GM23248 (cell line): ENCODE results near the gene TIMM10B. TPM values are rescaled to one million over a fixed set of nuclear protein-coding genes. Genes with fewer than 3 reads are reported as not detected.
A peak's percentile ranks its signal among the peaks of the same experiment; 100 is the strongest.

Experiments used
- DNase-seq: peaks from one replicate; pipeline ENCODE4 v3.0.0-alpha.2; 2015
- H2AFZ ChIP-seq: fragments of 200-600 bp; sonication (generic); 2 replicates; pipeline ENCODE4 v1.6.1; 2016; ENCODE audit warnings: antibody characterized with exemption
- H3F3A ChIP-seq: fragments of 200-600 bp; sonication (generic); 2 replicates; pipeline ENCODE4 v1.6.1; 2016; ENCODE audit warnings: mild to moderate bottlenecking, antibody characterized with exemption, mixed run types; ENCODE audit not compliant: insufficient read depth
- H3K27ac ChIP-seq: fragments of 200-600 bp; sonication (generic); 2 replicates; pipeline ENCODE4 v1.5.1; 2016; ENCODE audit warnings: mild to moderate bottlenecking
- H3K27me3 ChIP-seq: fragments of 200-600 bp; sonication (generic); replicated peaks from 2 replicates; pipeline ENCODE4 v1.6.1; 2016; ENCODE audit warnings: mild to moderate bottlenecking; ENCODE audit not compliant: insufficient read depth
- H3K36me3 ChIP-seq: fragments of 200-600 bp; sonication (generic); 2 replicates; pipeline ENCODE4 v1.6.1; 2016; ENCODE audit warnings: low read depth, mild to moderate bottlenecking
- H3K4me1 ChIP-seq: fragments of 200-600 bp; sonication (generic); 2 replicates; pipeline ENCODE4 v1.6.1; 2016; ENCODE audit warnings: mild to moderate bottlenecking; ENCODE audit not compliant: insufficient read depth
- H3K4me2 ChIP-seq: fragments of 200-600 bp; sonication (generic); one replicate; pipeline ENCODE4 v1.6.1; 2016; ENCODE audit warnings: mild to moderate bottlenecking; ENCODE audit not compliant: unreplicated experiment
- H3K4me3 ChIP-seq: fragments of 200-600 bp; sonication (generic); 2 replicates; pipeline ENCODE4 v1.5.1; 2016; ENCODE audit warnings: mild to moderate bottlenecking
- H3K79me2 ChIP-seq: fragments of 200-600 bp; sonication (generic); 2 replicates; pipeline ENCODE4 v1.6.1; 2016; ENCODE audit warnings: mild to moderate bottlenecking; ENCODE audit not compliant: insufficient read depth
- H3K9ac ChIP-seq: fragments of 200-600 bp; sonication (generic); 2 replicates; pipeline ENCODE4 v1.6.1; 2016; ENCODE audit warnings: mild to moderate bottlenecking
- H3K9me2 ChIP-seq: fragments of 200-600 bp; sonication (generic); 2 replicates; pipeline ENCODE4 v1.6.1; 2016; ENCODE audit warnings: mixed run types, mild to moderate bottlenecking, moderate library complexity; ENCODE audit not compliant: insufficient read depth
- H3K9me3 ChIP-seq: fragments of 200-600 bp; sonication (generic); one replicate; pipeline ENCODE4 v1.6.1; 2017; ENCODE audit warnings: low read depth
- H4K20me1 ChIP-seq: fragments of 200-600 bp; sonication (generic); 2 replicates; pipeline ENCODE4 v1.6.0; 2016; ENCODE audit not compliant: insufficient read depth
- EZH2 ChIP-seq: fragments of 200-600 bp; sonication (generic); IDR thresholded peaks from 2 replicates; pipeline ENCODE4 v1.6.1; 2018; ENCODE audit warnings: antibody characterized with exemption, mild to moderate bottlenecking; ENCODE audit not compliant: insufficient read depth, poor library complexity, severe bottlenecking
- EZH2phosphoT487 ChIP-seq: fragments of 200-600 bp; sonication (generic); IDR thresholded peaks from 2 replicates; pipeline ENCODE4 v1.6.1; 2018; ENCODE audit warnings: antibody characterized with exemption, moderate library complexity, mild to moderate bottlenecking, low read depth; ENCODE audit not compliant: insufficient read depth
- WGBS, 2 experiments: methylation state at CpG; one replicate each; pipeline ENCODE4 v1.1.6; 2015 to 2017; ENCODE audit warnings: low lambda C conversion rate in 2 of 2, low coverage in 1 of 2; ENCODE audit errors: missing lambda C conversion rate in 2 of 2; 5-methylcytosine and 5-hydroxymethylcytosine counted together
- in situ Hi-C: fragments of 300-500 bp; cut with MboI; formaldehyde crosslinking; loops from 2 replicates; pipeline ENCODE4 v1.15.0; 2020
- polyA plus RNA-seq: library from polyadenylated mRNA; unstranded; fragments of >200 nt; fragmentation: Nextera tagmentation; extraction: Ambion mirVana; gene quantifications from 2 replicates; pipeline ENCODE4 v1.2.1, GENCODE V29; 2016
- total RNA-seq: library from RNA; depleted of rRNA; stranded (reverse); fragments of >200 nt; shearing (Covaris generic); gene quantifications from 2 replicates; pipeline ENCODE4 v1.2.3, GENCODE V29; 2014

TIMM10B gene
- total and polyA plus RNA-seq, 2 experiments from 2014 or later, result 35.4 to 43.8 TPM

- TF ChIP-seq EZH2phosphoT487 (no peak), EZH2 (no peak)
- no peak overlapping the region for H3K27ac ChIP-seq
- H3F3A ChIP-seq, result no peaks in the 10 kb centered on the region
- no peaks in the 10 kb centered on the region for H3K36me3 ChIP-seq
- WGBS, 2 experiments, result 96% methylated on average over 3 of the region's 3 CpGs
- H3K9me3 ChIP-seq, result no peaks in the 10 kb centered on the region
- DNase-seq, result no peak
- H3K27me3 ChIP-seq, result no peaks in the 10 kb centered on the region
- H3K4me3 ChIP-seq, result no peak overlapping the region
- no peaks in the 10 kb centered on the region for H3K9me2 ChIP-seq
- H3K4me1 ChIP-seq, result no peaks in the 10 kb centered on the region
- no peak overlapping the region for H3K9ac ChIP-seq
- in situ Hi-C loops, result no loop called here
- H2AFZ ChIP-seq, result no peak overlapping the region
- no peak overlapping the region for H3K4me2 ChIP-seq
- H3K79me2 ChIP-seq, result no peaks in the 10 kb centered on the region
- no peaks in the 10 kb centered on the region for H4K20me1 ChIP-seq
Measured at GRCh38 chr11:6437993-6438392, 43.3 kb upstream of the TIMM10B start.

DNA sequence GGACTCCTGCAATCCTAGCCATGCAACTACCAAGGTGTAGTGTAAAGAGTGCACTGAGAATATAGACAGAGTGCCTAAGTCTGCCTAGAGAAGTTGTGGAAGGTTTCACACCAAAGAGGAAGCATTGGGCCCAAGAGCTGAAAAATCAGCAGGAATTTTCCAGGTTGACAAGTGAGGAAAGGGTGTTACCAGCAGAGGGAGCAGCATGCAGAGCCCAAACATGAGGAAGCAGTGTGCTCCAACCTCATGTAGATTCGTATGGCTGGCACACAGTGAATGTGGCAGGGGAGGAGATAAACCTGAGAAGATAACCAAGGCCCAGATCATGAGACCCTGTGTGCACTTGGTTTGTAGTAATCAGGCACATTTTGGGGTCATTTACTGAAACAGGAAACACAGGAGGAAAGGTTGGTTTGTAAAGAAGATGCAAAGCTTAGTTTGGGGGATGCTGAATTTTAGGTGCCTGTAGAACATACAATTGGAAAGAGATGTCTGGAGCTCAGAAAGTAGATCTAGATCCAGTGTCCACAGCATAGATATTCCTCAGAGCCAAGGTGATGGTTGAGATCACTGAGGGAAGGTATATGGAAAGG is 42.2 kb upstream of the TIMM10B start:
- no peaks in the 10 kb centered on the region for H3K9me3 ChIP-seq
- H3K27me3 ChIP-seq, result no peaks in the 10 kb centered on the region
- H3K9ac ChIP-seq, result no peak overlapping the region
- no peaks in the 10 kb centered on the region for H3K4me1 ChIP-seq
- H4K20me1 ChIP-seq, result no peaks in the 10 kb centered on the region
- H2AFZ ChIP-seq, result no peak overlapping the region
- H3K27ac ChIP-seq, result no peak overlapping the region
- DNase-seq, result peak; percentile 76
- no peak for TF ChIP-seq EZH2phosphoT487
- no peak for TF ChIP-seq EZH2
- no peak overlapping the region for H3K4me3 ChIP-seq
- no peak overlapping the region for H3K4me2 ChIP-seq
- 4 to 6% methylated on average over 1 of the region's 1 CpG for WGBS, 2 experiments
- H3K9me2 ChIP-seq, result no peaks in the 10 kb centered on the region
- no peaks in the 10 kb centered on the region for H3K36me3 ChIP-seq
- in situ Hi-C loops, result no loop called here
- no peaks in the 10 kb centered on the region for H3F3A ChIP-seq
- H3K79me2 ChIP-seq, result no peaks in the 10 kb centered on the region

GRCh38 chr11:6440906-6441358 is 40.4 kb upstream of the TIMM10B start, which contains the start of gene HPX:
Gene HPX (minus strand): TSS chr11:6440987. CDS start chr11:6440963, 24 bp downstream.
- in situ Hi-C loops, result loop anchor here (10.0 kb wide), 1 partner anchor 56 kb away; no protein-coding TSS in a partner anchor
- Histone ChIP-seq H3K9me2 (no peaks in the 10 kb centered on the region), H3F3A (no peaks in the 10 kb centered on the region), H2AFZ (no peak within 1 kb of the TSS), H3K27me3 (no peaks in the 10 kb centered on the region), H3K4me3 (no peak within 1 kb of the TSS), H3K9ac (no peak within 1 kb of the TSS), H3K36me3 (no peaks in the 10 kb centered on the region), H3K4me2 (no peak within 1 kb of the TSS), H3K9me3 (no peaks in the 10 kb centered on the region), H3K79me2 (no peaks in the 10 kb centered on the region), H3K4me1 (no peaks in the 10 kb centered on the region), H4K20me1 (no peaks in the 10 kb centered on the region), H3K27ac (no peak within 1 kb of the TSS)
- WGBS, 2 experiments, result 72 to 74% methylated on average over 3 of the region's 3 CpGs
- no peak for TF ChIP-seq EZH2phosphoT487
- TF ChIP-seq EZH2, result no peak
- DNase-seq, result no peak

DNA sequence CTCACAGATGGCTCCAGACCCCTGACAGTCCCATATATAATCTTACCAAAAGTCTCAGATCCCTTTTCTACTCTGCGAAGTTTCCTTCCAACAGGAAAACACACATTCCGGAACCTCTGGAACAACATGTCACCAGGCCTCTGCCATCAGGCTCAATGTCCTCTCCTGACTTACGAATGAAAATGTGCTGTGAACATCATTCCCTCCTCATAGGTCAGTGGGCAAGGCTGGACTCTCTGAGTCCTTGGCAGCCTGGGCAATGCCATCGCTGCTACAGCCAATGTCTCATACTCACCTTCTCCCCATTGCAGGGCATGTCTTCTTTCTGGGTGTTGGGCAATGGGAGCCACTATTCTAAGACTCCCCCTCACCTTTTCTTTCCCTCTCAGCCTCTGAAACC is 38.9 kb upstream of the TIMM10B start:
- no peak for DNase-seq
- TF ChIP-seq EZH2phosphoT487 (no peak), EZH2 (no peak)
- H3K27ac ChIP-seq, result no peak overlapping the region
- no peaks in the 10 kb centered on the region for H3F3A ChIP-seq
- no peaks in the 10 kb centered on the region for H3K79me2 ChIP-seq
- H3K9ac ChIP-seq, result no peak overlapping the region
- H3K36me3 ChIP-seq, result no peaks in the 10 kb centered on the region
- WGBS, 2 experiments, result 81 to 88% methylated on average over 4 of the region's 4 CpGs
- in situ Hi-C loops, result loop anchor here (10.0 kb wide), 1 partner anchor 58 kb away; no protein-coding TSS in a partner anchor
- H3K9me2 ChIP-seq, result no peaks in the 10 kb centered on the region
- no peaks in the 10 kb centered on the region for H3K4me1 ChIP-seq
- no peak overlapping the region for H3K4me2 ChIP-seq
- H3K4me3 ChIP-seq, result no peak overlapping the region
- H4K20me1 ChIP-seq, result no peaks in the 10 kb centered on the region
- H3K9me3 ChIP-seq, result no peaks in the 10 kb centered on the region
- H3K27me3 ChIP-seq, result no peaks in the 10 kb centered on the region
- no peak overlapping the region for H2AFZ ChIP-seq
